ENCODE results near the gene LRRC28.

Gene LRRC28

GRCh38 chr15:99433757-99434450 lies 182.6 kb downstream of the LRRC28 start:
- no peak for DNase-seq (ENCODE audit: low read depth in 2 of 3, low spot score in 2 of 3)

GRCh38 chr15:99434506-99435112 lies 183.3 kb downstream of the LRRC28 start:
- DNase-seq (ENCODE audit: low read depth in 2 of 3, low spot score in 2 of 3): no peak

GRCh38 chr15:99435113-99435695 lies 183.9 kb downstream of the LRRC28 start:
- DNase-seq (ENCODE audit: low read depth in 2 of 3, low spot score in 2 of 3): no peak

- DNase-seq (ENCODE audit: low read depth in 2 of 3, low spot score in 2 of 3): no peak
Measured at GRCh38 chr15:99435877-99436541, 184.7 kb downstream of the LRRC28 start.

- no peak for DNase-seq (ENCODE audit: low read depth in 2 of 3, low spot score in 2 of 3)
Measured at GRCh38 chr15:99436542-99437314, 185.4 kb downstream of the LRRC28 start.

- no peak for DNase-seq (ENCODE audit: low read depth in 2 of 3, low spot score in 2 of 3)
Measured at GRCh38 chr15:99437315-99438223, 186.3 kb downstream of the LRRC28 start.

- DNase-seq (ENCODE audit: low read depth in 2 of 3, low spot score in 2 of 3): no peak
Measured at GRCh38 chr15:99438224-99438585, 186.9 kb downstream of the LRRC28 start.

GRCh38 chr15:99438691-99439523 lies 187.6 kb downstream of the LRRC28 start:
- DNase-seq (ENCODE audit: low read depth in 2 of 3, low spot score in 2 of 3): no peak

GRCh38 chr15:99439524-99439835 lies 188.2 kb downstream of the LRRC28 start:
- no peak for DNase-seq (ENCODE audit: low read depth in 2 of 3, low spot score in 2 of 3)

GRCh38 chr15:99440029-99440428 lies 188.7 kb downstream of the LRRC28 start:
- no peak for DNase-seq (ENCODE audit: low read depth in 2 of 3, low spot score in 2 of 3)
